Cardiac fibroblast (primary cell): ENCODE data around the gene SELENOS.

ENCODE experiments used
- DNase-seq, 2 donors: peaks; one replicate each; pipeline versions ENCODE4 v3.0.0 to v3.0.0-alpha.2; 2010; ENCODE audit warnings: low read depth in 2 of 2
- H3K4me3 ChIP-seq, 2 donors: replicated peaks in 1 of 2; 1 replicate in 1 of 2; 2 replicates in 1 of 2; pipeline ENCODE4 v1.5.1; 2011; ENCODE audit warnings: low read depth in 2 of 2, low read length in 2 of 2, mild to moderate bottlenecking in 2 of 2, moderate library complexity in 1 of 2
- TF ChIP-seq, protein P1 (sequence below): IDR thresholded peaks from one replicate; pipeline ENCODE4 v1.5.1; 2011; ENCODE audit warnings: low read depth, mild to moderate bottlenecking, low read length, inconsistent platforms

Gene SELENOS

DNA sequence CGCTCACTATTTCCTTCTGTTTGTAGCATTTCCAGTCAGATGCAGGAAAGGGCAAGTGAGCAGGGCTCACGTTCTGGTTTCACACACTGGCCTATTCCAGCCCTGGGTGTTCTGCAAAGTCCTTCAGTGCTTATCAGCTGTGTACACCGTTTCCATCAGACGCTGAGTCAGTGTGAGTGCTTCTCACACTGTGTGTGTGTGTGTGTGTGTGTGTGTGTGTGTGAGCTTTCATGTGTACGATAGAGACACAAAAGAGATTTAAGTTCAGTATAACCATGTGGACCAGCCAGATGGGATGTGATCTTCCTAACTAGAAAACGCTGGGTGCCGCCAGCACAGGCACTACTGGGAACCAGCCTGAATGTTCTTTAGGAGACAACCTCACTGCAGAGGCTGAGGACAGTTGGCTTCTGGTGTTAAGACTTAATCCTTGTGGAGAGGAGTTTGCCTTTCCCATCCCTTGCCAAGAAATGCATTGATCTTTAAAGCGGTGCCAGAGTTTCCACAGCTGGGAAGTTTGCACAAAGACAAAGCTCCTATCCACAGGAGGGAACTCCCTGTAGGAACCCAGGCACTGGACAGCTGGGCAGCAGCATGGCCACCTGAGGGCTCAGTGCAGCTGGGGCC, 21.6 kb downstream of the SELENOS start:
- DNase-seq, result peak; percentile 80 to 91
- TF ChIP-seq, protein P1, sequence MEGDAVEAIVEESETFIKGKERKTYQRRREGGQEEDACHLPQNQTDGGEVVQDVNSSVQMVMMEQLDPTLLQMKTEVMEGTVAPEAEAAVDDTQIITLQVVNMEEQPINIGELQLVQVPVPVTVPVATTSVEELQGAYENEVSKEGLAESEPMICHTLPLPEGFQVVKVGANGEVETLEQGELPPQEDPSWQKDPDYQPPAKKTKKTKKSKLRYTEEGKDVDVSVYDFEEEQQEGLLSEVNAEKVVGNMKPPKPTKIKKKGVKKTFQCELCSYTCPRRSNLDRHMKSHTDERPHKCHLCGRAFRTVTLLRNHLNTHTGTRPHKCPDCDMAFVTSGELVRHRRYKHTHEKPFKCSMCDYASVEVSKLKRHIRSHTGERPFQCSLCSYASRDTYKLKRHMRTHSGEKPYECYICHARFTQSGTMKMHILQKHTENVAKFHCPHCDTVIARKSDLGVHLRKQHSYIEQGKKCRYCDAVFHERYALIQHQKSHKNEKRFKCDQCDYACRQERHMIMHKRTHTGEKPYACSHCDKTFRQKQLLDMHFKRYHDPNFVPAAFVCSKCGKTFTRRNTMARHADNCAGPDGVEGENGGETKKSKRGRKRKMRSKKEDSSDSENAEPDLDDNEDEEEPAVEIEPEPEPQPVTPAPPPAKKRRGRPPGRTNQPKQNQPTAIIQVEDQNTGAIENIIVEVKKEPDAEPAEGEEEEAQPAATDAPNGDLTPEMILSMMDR, result no peak
- no peak overlapping the region for H3K4me3 ChIP-seq

DNA sequence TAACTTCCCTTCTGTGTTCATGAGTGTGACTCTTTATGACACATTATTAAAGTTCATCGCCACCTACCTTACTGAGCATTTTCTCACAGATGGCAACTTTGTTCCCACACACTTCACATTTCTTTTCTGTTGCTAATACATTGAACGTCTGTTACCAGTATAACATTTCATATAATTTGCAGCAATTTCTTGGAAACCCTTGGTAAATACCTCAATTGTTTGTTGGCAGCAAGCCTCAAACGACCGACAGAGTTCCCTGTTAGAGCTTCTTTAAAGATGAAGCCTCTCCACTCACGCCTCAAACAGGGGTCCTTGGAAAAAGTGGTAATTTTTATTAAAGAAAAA, 22.3 kb downstream of the SELENOS start:
- H3K4me3 ChIP-seq, result no peak overlapping the region
- peak in 1 of 2 donors; percentile 51 for DNase-seq
- TF ChIP-seq, protein P1, result no peak

DNA sequence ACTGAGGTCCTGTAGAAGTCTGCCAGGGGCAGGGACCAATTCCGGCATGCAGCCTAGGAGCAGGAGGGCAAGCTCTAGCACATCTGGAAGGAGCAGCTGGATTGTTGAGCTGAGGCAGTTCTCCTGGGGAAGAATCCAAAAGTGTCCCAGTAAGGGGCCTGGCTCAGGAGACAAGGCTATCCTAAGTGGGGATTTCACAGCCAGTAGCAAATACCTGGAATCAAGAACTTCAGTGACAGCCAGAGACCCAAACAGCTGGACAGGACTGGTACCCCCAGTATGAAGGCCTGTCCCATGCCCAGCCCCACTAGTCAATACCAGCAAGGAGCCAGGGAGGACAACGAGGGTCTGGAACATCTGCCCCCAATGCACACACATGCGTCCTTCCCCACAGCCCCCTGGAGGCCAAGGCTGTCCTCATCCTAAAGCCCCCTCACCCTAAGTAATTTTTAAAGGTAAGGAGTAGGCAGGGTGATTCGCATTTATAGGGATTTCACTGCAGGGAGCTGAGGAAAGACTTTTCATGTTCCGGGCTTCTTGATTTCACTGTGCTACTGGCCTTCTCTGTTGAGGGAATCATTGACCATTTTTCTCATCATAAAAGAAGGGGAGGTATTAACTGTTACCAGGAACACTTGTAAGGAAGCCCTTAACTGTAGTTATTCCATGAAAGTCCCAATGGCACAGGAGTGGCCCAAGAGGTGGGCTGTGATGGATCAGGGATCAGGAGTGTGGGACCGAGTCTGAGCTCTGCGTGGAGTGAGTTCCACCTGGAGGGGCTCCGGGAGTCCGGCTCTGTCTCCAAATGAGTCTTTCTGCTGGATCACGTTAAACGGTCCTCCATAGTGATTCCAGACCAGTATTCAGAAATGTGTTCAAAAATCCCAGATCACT, 22.9 kb downstream of the SELENOS start:
- DNase-seq, result no peak
- no peak overlapping the region for H3K4me3 ChIP-seq
- TF ChIP-seq, protein P1, result no peak

DNA sequence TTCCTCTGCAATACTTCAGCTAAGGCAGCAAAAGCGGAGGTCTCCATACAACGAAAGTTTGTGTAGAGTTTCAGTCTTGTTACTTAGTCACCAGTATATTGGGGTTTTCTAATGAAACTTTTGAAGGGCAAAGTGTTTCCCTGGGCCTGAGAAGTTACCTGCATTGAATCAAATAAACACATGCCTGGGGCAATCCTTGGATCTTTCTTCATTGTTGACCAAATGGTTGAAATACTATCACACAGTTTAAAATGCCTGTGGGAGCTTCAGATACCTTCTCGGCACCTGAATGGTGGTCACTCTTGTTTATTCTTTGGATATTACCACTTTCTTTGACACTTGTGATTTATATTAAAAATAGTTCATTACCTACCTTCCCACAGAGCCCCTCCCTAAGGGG, 24.4 kb downstream of the SELENOS start:
- H3K4me3 ChIP-seq, result peak overlapping the region; percentile 57 to 79
- no peak for DNase-seq
- TF ChIP-seq, protein P1, result no peak

DNA sequence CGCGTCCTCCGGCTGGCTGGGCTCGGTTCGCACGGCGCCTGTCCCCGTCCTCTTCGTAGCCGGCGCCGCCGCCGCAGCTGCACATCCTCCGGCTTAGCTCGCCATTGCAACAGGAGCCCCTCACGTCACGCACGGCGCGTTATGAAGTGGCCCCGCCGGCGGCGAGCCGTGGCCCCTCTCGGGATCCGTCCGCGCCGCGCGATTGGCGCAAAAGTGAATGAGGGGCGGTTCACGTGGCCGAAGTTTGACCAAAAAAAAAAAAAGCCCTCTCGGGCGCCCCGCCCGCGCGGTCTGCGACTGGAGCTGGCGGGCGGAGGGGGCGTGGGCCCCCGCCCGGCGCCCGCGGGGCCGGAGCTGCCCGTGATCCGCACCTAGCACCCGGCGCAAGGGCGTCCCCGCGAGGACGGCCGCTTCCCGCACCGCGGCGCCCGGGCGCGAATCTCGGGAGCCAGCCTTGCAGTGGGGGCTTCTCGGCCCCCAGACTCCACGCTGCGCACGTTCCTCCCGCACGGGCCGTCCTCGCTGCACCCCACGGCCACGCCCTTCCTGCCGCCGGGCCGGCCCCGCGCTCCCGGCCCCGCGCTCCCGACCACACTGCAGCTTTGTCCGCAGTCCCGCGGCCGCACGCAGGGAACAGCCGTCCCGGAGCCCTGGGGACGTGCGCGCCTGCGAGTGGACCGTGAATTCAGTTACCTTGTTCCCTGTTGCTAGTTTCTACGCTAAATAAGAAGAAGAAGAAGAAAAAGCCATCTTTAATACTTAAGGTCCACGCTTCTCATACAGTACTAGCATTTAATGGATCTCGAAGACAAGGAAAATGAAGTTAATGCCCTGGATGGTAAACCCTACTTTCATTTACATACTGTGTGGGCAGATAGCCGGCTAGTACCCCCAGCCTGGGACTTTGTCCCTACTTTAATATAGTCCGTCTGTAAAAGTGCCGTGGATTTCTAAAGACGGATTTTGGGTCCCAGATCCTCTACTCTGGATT, 25.2 kb downstream of the SELENOS start, which contains the start of gene CHSY1:
Gene CHSY1 (minus strand): TSS at position 219 of the 991 bp plus-strand sequence. CDS start 592 bp downstream, outside the sequence.
- peak within 1 kb of the TSS; percentile 79 to 81 for H3K4me3 ChIP-seq
- TF ChIP-seq, protein P1, result no peak
- peak; percentile 95 to 97 for DNase-seq
